HG03097 (cell line): ENCODE results near the gene RGS6.

Experiments used
- ATAC-seq: cut with Tn5 transposase; IDR thresholded peaks from one replicate; pipeline ENCODE4 v1.9.1; 2021; ENCODE audit not compliant: unreplicated experiment, low FRiP score

RGS6 gene

DNA sequence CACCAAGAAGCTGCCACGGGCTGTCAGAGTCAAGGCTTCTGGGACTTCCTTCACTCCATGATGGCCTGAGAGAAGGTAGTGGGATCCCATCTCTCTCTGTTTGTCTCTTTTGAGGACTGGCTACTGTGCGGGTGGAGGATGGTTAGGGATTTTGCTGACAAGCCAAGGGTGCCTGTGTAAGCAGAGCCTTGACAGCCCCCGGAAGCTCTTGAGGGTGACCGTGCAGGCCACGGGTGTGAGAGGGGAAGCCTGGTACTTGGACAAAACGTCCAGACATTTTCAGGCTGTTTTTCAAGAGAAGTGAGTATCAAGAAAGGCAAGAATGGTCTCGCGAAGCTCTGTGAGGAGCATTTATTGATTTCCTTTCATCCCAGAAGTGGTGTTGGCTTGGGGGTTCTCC is 609.3 kb downstream of the RGS6 start:
- ATAC-seq: no peak

DNA sequence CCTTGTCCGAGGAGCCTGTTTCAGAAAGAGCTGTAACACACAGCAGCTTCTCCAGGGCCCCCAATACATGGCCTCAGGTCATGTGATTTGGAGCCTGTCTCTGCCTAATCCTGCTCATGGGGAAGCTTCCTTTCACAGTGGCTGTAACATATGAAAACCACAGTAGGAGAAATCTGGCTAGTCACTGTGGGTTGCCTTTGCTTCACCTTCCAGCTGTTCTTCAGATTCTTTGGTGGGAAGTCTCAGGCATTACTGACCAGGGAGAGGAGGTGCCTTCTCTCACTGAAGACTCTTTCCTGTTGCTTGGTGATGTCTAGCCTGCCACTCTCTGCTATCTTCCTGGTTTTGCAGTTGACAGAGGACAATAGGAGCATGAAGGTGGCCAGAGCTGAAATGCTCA is 611.1 kb downstream of the RGS6 start:
- ATAC-seq: no peak

DNA sequence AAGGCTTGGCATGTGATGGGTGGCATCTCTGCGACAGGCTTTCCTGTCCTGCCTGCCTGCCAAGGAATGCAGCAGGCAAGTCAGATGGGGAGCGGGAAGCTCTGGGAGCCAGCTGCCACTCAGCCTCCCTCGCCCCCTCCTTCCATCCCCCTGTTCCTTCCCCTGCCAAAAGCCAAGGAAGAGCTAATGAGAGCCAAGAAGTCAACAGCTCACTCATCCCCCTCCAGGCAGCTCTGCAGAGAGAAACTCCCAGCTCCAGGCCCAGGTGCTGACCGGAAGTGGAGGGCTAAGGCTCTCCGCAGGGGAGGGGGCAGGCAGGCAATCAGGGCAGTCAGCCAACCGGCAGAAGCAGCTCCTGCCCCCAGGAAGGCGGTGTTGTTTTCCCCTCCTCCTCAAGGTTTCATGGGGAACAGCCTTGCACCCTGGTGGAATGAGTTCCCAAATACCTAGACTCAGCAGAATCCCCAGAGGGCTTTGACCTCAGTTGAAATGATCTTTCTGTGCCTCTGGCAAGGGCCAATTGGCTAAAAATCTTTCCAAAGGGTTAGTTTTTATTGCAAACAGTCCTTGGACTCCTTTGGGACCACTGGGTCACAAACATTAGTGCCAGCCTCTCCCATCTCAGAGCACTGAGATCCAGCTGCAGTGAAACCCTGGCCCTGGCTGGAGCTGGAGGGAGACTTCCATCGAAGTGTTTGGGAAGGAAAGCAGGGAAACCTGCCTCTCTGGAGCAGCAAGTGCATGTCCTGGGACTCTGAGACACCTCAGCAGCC is 612.6 kb downstream of the RGS6 start:
- ATAC-seq: no peak

DNA sequence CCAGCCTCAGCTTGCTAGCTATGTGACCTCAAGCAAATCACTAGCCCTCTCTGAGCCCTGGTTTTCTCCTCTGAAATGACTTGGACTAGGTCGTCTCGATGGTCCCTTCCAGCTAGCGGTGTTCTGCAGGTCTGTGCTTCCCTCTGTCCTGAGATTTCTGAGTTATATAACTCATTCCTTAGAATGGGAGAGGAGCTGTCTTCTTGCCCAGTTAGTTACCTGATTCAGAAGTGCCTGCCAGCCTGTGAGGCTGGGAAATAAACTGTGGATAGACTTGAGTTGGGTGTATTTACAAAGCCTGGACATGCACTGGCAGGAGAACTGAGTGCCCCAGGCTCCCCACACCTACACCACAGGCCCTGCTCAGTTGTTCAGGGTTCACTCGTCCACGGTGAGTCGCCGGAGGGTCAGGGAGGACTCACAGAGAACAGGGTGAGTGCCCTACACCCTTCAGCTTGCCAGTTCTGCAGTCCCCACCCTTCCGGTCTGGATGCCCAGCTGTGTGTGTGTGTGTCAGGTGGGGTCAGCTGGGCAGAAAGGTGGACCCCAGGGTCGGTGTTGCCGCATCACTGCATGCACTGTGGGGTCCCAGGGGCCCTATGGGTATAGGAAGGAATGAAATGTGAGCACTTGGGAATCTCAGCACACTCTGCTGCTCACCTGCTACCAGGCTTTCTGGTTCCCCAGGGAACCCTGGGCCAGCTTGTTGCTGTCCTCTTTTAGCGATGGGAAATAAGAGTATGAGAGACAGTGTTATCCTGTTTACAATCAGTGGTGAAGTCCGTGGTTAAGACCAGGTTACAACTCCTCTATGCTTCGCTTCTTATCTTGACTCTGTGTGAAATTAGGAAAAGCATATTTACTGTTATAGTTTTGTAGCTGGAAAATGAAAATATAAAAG is 613.4 kb downstream of the RGS6 start:
- no peak for ATAC-seq

DNA sequence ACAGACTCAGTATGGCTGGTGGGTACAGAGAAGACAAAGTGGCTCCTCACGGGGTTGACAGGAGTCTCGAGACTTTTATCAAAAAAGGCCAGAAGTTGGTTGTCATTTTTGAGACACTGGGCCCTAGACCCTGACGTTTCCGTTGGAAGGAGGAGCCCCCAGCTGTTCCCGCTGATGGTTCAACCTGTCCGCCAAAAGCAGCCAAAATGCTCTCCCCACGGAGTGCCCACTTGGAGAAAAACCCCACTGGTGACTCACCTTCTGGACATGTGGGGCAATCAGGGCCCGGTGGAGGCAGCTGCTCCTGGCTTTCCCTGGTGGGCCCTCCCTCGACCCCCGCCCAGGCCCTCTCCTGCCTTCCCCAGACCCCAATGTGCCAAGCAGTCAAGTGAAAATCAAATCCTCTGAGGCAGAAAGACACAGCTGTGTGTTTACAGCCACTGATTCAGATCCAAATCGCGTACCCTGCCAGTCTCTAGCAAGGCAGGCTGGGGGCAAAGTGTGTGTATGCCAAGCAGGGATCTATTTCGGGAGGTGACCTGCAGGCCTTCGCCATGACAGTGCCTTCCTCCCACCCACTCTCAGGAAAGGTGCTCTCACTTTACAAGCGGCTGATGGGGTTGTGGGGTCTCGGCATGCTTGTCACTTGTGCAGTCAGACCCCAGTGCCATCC is 614.3 kb downstream of the RGS6 start:
- ATAC-seq: no peak

DNA sequence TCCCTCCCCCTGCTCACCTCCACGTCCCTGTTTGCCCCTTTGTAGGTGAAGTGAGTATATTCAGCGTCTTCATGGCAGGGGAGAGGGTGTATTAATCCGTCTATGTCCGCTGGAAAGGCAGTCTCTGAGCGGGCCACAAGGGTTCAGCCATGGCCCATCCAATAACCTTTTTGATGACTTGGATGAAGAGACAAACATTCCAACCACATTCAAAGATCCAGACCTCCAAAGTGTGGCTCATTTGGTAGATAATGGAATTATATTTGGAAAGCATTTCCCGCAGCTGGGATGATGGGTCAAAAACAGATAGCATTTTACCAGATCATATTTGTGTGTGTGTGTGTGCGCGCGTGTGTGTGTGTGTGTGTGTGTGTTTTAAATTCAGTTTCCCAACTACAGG is 615.8 kb downstream of the RGS6 start:
- no peak for ATAC-seq

DNA sequence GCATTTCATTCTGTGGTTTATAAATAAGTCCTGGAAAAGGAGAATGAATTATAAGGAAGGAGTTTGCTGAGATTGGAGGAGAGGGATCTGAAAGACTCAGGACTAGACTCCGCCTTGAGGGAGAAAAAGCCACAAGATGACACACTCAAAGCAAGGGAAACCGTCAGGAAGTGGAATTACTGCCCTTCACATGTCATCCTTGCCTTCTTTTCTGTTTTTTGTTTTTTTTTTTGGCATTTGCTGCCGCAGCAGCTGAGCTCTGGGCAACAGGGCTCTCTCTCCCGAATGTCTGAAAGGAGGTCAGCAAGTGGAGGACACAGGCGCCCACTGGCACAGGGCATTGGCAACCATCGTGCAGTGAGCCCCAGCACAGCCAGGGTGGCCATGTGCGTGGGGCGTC is 616.8 kb downstream of the RGS6 start:
- no peak for ATAC-seq

DNA sequence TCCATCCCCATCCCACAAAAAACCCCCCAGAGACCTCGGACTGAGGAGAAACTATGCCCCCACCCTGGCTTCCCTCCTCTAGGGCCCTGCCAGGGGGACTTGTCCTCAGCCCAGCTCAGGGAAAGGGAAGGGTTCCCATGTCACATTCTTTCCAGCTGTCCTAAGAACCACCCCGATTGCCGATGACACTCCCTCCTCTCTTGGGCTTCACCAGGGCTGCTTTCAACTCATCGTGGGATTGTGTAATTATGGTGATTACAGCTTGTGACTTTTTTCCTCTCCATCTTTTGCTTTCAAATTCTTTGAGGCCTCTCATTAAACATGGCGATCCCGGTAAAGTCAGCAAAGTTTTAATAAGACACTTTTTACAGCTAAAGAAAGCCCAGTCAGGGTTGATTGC is 617.6 kb downstream of the RGS6 start:
- no peak for ATAC-seq

DNA sequence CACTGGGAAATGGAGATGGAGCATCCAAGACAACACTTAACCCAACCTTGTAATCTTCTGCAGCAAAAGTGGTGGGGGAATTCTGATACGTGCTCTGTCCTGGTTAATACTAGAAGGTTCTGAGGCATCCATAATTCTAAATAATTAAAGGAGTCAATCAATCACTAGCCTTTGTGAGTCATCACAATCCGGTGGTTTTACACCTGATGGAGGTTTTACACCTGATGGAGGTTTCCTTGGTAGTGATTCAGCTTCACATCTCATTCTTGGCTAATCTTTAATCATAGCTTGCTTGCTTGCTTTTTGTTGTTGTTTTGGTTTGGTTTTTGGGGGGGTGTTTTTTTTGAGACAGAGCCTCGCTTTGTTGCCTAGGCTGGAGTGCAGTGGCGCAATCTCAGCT is 618.3 kb downstream of the RGS6 start:
- ATAC-seq: no peak

DNA sequence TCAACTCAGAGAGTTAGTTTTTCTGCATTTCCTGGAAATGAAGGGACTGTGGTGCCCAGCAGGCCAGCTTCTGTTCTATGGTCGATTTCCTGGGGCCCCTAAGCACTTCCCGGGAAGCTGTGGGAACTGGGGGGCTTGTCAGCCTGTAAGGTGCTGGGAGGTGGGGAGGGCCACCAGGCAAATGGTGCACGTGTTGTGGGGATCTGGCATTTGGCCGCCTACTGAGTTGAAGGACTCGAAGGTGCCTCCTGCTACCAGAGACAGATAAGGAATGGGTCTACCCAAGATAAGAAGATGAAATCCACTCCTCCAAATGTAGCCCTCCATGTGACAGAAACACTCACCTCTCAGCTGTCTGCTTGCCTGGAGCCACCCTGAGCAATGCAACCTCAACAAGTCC is 620.0 kb downstream of the RGS6 start:
- no peak for ATAC-seq

DNA sequence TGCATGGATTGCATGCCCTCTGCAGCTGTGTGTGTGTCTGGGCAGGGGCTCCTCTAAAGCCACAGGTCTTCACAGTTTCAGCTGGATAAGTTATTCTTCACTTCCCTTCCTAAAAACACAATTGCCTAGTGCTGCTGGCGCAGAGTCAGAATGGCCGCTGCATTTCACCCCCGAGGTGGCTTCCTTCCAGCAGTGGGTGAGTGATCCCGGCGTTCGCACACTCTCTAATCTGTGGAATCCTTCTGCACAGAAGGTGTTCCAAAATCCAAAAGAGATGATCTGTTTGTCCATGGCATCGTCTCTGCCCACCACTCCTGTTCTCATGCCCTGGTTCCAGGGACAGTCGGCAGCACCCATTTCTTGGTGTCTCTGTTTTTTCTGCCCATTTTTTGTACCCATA is 620.9 kb downstream of the RGS6 start:
- no peak for ATAC-seq

DNA sequence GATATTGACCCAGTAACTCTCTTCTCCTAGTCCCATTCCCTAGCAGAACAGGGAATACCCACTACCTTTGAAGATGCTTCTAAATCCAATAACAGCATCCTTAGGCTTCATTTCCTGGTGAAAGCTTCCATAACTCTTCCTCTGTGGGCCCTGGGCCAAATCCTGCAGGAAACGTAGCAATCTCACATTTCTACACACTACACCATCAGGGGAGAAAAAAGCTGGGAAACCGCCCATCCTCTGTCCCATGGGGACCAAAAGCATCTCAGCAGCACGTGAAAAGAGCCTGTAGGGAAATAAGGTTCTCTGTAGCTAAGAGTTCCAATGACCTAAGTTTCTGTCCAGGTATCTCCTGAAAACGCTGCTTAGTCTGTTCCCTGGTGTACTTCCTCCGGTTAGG is 621.4 kb downstream of the RGS6 start:
- no peak for ATAC-seq

DNA sequence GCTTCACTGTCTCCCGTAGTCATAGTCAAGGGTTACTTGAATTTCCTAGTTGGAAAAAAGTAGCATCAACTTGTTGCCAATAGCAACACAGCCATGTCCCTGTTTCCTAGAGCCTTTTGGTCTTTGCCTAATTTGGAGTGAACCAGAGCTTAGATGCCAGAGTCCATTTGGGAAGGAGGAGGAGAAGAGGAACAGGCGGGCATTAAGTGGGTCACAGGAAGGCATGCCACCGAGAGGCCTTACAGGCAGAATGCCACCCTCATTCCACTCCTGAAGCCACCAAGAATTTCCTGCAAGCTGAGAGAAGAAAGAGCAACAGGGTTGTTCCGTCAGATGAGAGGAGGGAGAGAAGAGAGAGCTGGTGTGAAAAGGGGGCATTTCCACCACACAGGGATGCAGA is 622.2 kb downstream of the RGS6 start:
- no peak for ATAC-seq

DNA sequence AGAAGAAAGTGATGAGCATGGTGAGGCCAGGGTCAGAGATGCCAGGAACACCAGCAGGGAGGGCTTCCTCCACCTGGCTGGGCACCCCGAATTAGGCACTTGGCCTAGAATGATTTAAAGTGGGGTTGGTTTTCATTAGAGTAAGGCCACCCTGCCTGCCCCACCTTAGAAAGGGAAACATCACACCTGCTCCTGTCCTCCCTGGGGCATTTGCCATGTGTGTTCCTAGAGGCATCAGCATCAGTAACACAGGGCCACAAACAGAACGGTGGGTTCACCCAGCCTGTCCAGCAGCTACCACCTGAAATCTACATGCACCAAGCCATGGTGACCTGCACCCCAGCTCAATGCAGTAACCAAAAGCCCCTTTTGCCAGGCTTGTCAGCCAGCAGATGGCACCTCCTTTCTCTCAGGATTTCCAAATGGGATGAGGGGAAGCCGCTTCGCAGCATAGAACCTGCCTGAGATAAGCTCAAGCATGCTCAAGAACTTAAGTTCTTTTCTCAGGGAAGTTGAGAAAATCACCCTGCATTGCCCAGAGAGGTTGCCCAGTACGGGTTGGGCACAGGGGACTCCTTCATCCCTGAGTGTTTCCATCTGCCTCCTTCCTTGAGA is 622.9 kb downstream of the RGS6 start:
- no peak for ATAC-seq

DNA sequence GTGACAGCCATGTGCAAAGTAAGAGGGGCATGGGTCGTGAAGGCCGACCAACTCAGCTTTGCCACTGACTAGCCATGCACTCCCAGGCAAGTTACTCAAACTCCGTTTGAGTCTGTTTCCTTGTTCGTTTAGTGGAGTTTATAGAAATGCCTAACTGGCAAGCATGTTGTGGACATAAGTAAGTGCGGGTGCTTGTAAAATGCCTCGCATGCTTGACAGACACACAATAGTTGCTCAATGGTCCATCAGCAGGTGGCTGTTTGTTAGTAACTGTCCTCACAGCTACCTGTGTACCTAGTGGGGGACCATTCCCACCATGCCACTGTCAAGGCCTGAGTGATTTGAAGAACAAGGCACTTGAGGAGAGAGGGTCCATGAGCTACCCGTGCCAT is 623.4 kb downstream of the RGS6 start:
- ATAC-seq: no peak

DNA sequence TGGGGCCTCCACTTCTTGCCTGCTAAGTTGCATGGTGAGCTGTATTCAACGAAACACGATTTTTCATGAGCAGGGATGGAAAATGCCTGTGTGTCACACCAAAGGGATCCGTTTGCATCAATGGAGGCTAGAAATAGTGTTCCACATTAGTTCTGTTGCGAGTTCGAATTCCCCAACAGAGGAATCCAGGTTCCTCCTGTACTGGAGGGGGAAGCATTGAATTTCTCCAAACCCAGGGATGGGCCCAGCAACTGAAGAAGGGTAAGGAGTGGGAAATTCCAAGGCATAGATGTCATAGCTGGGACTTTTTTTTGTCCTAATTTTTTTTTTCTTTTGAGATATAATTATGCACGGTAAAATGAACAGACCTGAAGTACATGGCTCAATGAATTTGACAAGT is 625.4 kb downstream of the RGS6 start:
- ATAC-seq: no peak

DNA sequence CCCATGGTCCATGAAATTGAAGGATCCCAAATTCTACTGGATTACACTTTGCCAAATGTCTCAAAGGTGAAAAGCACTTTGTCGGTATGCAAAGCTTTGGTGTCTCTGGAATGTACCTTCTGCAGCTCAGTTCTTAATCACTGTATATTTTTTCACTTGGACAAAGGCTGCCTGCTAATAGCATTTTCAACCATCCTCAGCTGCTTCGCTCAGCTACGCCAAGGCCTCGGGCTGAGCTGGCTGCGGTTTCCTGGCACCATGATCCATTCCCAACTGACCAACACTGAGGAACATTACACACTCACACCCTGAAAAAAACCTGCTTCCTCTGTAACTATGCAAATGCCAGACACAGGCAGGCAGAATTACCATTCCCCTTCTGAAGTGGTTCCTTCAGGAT is 626.5 kb downstream of the RGS6 start:
- no peak for ATAC-seq

DNA sequence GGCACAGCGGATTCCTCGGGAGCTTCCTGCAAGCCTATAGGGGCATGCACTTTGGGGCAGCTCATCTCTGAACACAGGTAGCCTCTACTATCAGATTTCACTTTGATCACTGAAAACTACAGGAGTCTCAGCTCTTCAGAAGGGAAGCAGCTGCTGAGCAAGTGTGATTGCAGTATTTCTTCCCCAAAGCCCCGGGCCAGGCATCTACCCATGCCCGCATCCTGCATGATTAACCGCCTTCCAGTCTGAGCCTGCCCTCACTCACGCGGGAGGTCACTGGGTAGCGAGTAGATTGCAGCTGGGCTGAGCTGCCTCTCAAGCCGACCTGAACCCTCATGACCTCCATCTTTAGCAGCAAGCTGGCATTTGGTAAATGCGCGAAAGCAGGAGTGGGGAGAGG is 627.0 kb downstream of the RGS6 start:
- no peak for ATAC-seq

DNA sequence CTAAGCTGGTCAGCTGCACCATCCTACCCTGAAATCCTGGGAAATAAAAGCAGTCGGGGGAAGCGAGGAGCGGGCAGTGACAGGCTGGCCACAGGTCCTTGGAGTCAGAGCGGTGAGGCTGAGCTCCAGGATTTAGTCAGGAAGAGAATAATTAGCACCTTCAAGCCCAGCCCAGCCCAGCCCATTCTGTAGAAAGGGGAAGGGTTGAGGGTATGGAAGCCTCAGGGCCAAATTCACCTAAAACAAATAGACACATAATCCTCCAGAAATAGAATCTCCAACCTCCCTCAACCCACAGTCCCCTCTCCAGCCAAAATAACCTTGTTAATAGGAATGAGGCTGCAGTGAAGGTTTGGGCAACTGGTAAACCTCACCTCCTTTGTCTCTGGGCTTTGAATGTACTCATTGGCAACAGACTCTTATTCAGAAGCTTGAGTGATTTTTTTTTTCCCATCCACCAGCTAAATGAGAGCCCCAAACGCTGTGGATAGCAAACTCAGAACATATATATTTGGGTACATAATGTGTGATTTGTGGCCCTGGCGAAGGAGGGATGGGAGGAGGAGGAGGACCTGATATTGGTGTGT is 627.5 kb downstream of the RGS6 start:
- ATAC-seq: no peak

DNA sequence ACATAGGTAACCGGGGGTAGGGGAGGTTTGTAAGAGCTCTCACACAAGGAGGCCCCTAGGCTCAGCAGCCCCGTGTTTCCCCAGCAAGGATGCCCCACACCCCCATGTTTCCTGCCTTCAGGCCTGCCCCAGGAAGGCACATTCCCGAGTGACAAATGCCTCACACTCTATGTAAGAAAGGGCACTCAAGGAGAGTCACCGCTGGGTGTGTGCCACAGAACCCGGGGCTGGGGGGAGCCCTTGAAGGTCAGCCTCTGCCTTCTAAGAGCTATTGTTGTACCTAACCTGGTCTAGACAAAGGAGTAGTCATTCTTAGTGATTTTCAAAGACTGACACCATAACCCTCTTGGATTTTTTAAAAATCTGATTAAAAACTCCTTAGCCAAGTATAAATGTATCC is 628.1 kb downstream of the RGS6 start:
- ATAC-seq: no peak
